Mesothelial cell of epicardium (in vitro differentiated cells): ENCODE data around the gene OR2C3. TPM values are rescaled to one million over a fixed set of nuclear protein-coding genes. Genes with fewer than 3 reads are reported as not detected.
A peak's percentile ranks its signal among the peaks of the same experiment; 100 is the strongest.

ENCODE experiments used
- DNase-seq, 2 experiments: peaks; one replicate each; pipeline ENCODE4 v3.0.0; 2021; ENCODE audit warnings: low spot score in 2 of 2; ENCODE audit not compliant: unreplicated experiment in 2 of 2
- H3K27ac Mint-ChIP-seq: 2 replicates; pipeline ENCODE4 v1.8.0; 2021; ENCODE audit warnings: mixed read lengths
- H3K27me3 Mint-ChIP-seq: 2 replicates; pipeline ENCODE4 v1.8.0; 2021; ENCODE audit warnings: low read depth, mixed read lengths
- H3K36me3 Mint-ChIP-seq: 2 replicates; pipeline ENCODE4 v1.8.0; 2021; ENCODE audit warnings: mixed read lengths
- H3K4me1 Mint-ChIP-seq: 2 replicates; pipeline ENCODE4 v1.8.0; 2021; ENCODE audit warnings: mixed read lengths
- H3K4me3 Mint-ChIP-seq: 2 replicates; pipeline ENCODE4 v1.8.0; 2021; ENCODE audit warnings: mild to moderate bottlenecking, moderate library complexity, mixed read lengths
- H3K9me3 Mint-ChIP-seq: 2 replicates; pipeline ENCODE4 v1.8.0; 2021; ENCODE audit warnings: mixed read lengths
- CTCF ChIP-seq: fragments of 200-600 bp; sonication (generic); IDR thresholded peaks from one replicate; pipeline ENCODE4 v1.5.0; 2021; ENCODE audit warnings: antibody characterized with exemption; ENCODE audit not compliant: unreplicated experiment
- total RNA-seq: library from RNA; stranded (reverse); gene quantifications from 3 replicates; pipeline ENCODE4 v1.2.1, GENCODE V29; 2021

The OR2C3 gene
- total RNA-seq, result not detected in 3 replicates

DNA sequence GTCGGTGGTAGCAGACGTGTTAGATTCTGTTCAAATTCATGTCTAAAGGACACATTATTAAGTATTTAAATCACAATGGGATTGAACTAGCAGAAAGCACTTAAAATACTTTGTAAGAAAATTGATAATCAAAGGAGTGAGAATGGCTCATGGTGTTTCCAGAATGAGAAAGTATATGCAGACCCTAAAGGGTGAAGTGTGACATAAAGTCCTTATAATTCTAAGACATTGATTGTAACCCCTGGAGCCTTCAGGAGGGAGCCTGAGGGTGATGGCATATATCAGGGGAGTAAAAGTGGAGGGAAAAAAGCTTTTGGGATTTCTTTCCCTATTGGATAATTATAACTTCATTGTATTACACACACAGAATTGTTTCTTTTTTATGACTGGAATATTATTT, at the start of gene OR2C3:
OR2C3 (minus strand) TSS at position 101 of the 400 bp plus-strand sequence. CDS start 3,929 bp downstream, outside the sequence.
- Mint-ChIP-seq H3K27ac (no peak within 1 kb of the TSS), H3K27me3 (no peaks in the 10 kb centered on the region), H3K36me3 (no peaks in the 10 kb centered on the region), H3K4me3 (no peak within 1 kb of the TSS), H3K4me1 (peaks cover 9% of the 10 kb centered on the region), H3K9me3 (peaks cover 11% of the 10 kb centered on the region)
- no peak for DNase-seq
- TF ChIP-seq CTCF, result no peak

DNA sequence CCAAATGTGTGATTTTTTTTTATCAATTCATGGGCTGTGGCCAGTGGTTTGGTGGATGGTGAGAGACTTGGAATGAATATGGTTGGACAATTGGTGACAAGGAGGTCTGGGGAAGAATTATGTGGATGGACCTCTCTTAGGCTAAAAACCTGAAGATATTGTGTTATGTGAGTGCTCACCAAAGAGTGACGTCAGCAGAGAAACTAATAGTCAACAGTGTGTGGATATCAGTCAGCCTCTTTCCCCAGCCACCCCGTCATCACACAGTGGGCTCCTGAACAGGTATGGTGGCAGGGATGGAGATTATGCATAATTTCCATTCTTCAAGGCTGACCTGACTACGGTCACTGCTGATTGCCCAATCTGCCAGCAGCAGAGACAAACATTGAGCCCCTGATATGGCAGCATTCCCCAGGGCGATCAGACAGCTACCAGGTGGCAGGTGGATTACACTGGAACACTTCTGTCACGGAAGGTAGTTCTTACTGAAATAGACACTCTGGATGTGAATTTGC, 42.8 kb upstream of the OR2C3 start:
- no peaks in the 10 kb centered on the region for H3K27me3 Mint-ChIP-seq
- no peaks in the 10 kb centered on the region for H3K9me3 Mint-ChIP-seq
- H3K4me3 Mint-ChIP-seq, result no peak overlapping the region
- no peak overlapping the region for H3K27ac Mint-ChIP-seq
- no peak for DNase-seq
- no peaks in the 10 kb centered on the region for H3K36me3 Mint-ChIP-seq
- H3K4me1 Mint-ChIP-seq, result no peaks in the 10 kb centered on the region
- no peak for TF ChIP-seq CTCF

DNA sequence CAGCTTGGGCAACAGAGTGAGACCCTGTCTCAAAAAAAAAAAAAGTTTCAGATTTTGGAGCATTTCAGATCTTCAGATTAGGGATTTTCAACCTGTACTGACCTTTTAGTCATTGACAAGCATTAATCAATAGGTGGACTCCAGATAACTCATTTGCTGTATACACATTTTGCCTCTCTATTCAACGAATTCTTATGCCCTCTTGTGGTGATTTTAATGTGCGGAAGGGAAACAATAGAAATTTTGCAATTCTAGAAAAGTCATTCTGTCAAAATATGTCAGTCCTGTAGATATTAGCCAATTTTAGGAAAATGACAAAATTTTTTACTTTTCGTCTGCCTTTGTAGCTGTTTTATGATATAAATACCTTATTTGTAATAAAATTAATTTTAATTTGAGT, 40.3 kb upstream of the OR2C3 start:
- DNase-seq, result no peak
- H3K36me3 Mint-ChIP-seq, result no peaks in the 10 kb centered on the region
- H3K4me3 Mint-ChIP-seq, result no peak overlapping the region
- peaks cover 5% of the 10 kb centered on the region for H3K9me3 Mint-ChIP-seq
- H3K27ac Mint-ChIP-seq, result no peak overlapping the region
- peak; percentile 55 for TF ChIP-seq CTCF
- no peaks in the 10 kb centered on the region for H3K27me3 Mint-ChIP-seq
- H3K4me1 Mint-ChIP-seq, result no peaks in the 10 kb centered on the region

DNA sequence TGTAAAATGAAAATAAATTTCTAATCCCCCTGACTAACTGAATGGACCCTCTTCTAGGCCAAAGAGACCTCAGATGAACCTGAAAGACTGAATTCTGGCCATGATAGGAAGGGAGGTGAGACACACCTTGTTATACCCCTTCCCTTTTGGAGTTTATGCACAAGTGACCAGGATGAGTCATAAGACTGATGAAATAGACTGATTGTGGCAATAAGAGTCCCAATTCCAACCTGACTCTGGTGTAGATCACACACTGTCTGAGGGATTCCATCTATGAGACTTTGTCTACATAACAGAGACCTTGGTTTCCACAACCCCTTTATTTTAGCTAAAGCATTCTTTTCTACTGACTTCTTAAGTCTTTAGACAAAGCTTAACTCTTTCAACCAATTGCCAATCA, 38.4 kb upstream of the OR2C3 start:
- DNase-seq, result no peak

DNA sequence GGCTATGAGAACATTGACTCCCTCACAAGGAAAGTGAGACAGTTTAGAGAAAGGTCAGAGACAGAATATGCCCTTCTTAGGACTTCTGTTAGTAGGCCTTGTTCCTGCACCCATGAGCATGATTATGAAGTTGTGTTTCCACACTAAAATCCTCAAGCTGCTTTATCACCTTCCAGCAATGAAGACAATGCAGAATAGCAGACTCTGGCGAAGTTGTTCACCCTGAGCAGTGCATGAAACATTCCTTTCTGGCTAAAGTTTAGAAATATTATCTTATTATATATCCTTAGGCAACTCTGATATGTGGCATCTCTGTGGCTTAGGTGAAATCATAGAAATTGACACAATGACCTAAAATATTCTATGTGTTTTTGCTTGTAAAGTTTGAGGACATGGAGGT, 38.0 kb upstream of the OR2C3 start:
- no peaks in the 10 kb centered on the region for H3K36me3 Mint-ChIP-seq
- H3K4me1 Mint-ChIP-seq, result no peaks in the 10 kb centered on the region
- H3K9me3 Mint-ChIP-seq, result peaks cover 25% of the 10 kb centered on the region
- TF ChIP-seq CTCF, result no peak
- H3K27ac Mint-ChIP-seq, result no peak overlapping the region
- H3K27me3 Mint-ChIP-seq, result no peaks in the 10 kb centered on the region
- H3K4me3 Mint-ChIP-seq, result no peak overlapping the region
- DNase-seq, result no peak

More for the DNA sequence above, 38.4 kb upstream of the OR2C3 start:
- Mint-ChIP-seq H3K4me1 (no peaks in the 10 kb centered on the region), H3K27me3 (no peaks in the 10 kb centered on the region), H3K9me3 (peaks cover 21% of the 10 kb centered on the region), H3K27ac (no peak overlapping the region), H3K4me3 (no peak overlapping the region), H3K36me3 (no peaks in the 10 kb centered on the region)
- TF ChIP-seq CTCF, result no peak

GRCh38 chr1:247562198-247562597, 26.0 kb upstream of the OR2C3 start:
- Mint-ChIP-seq H3K36me3 (no peaks in the 10 kb centered on the region), H3K4me1 (no peaks in the 10 kb centered on the region), H3K27ac (no peak overlapping the region), H3K27me3 (no peaks in the 10 kb centered on the region), H3K9me3 (no peaks in the 10 kb centered on the region), H3K4me3 (no peak overlapping the region)
- TF ChIP-seq CTCF, result no peak
- DNase-seq, result no peak
